Mesenteric fat pad (tissue), 1 donor: Measurements from ENCODE around the gene RET. TPM values are rescaled to one million over a fixed set of nuclear protein-coding genes. Genes with fewer than 3 reads are reported as not detected.

Experiments used
- DNase-seq: peaks from one replicate; pipeline ENCODE4 v3.0.0-alpha.2; 2020; ENCODE audit warnings: low spot score
- total RNA-seq: library from RNA; stranded (reverse); fragmentation: NEBNext Ultra II Directional; extraction: Animal tissue kit (Norgen Biotek cat#: 25700); gene quantifications from one replicate; pipeline ENCODE4 v1.2.1, GENCODE V29; 2021
- donor health status: DM: yes; HTN: yes; CAD: no.

The RET gene
- total RNA-seq, 1 donor from 2014 or later, result 0.64 TPM

- DNase-seq, result no peak
Observed at GRCh38 chr10:43106256-43107091, 29.6 kb downstream of the RET start.

GRCh38 chr10:43108951-43109350 is 32.1 kb downstream of the RET start:
- DNase-seq, result no peak

- no peak for DNase-seq
Observed at GRCh38 chr10:43109671-43110249, 32.9 kb downstream of the RET start.

GRCh38 chr10:43110338-43111071 is 33.6 kb downstream of the RET start:
- DNase-seq, result no peak

- DNase-seq, result no peak
Observed at GRCh38 chr10:43111101-43111500, 34.2 kb downstream of the RET start.

GRCh38 chr10:43111921-43112607 is 35.2 kb downstream of the RET start:
- no peak for DNase-seq

- no peak for DNase-seq
Observed at GRCh38 chr10:43112608-43112961, 35.7 kb downstream of the RET start.

- no peak for DNase-seq
Observed at GRCh38 chr10:43113201-43114087, 36.6 kb downstream of the RET start.

- DNase-seq, result no peak
Observed at GRCh38 chr10:43114088-43114742, 37.3 kb downstream of the RET start.

- no peak for DNase-seq
Observed at GRCh38 chr10:43114743-43115611, 38.1 kb downstream of the RET start.

- no peak for DNase-seq
Observed at GRCh38 chr10:43115881-43116595, 39.2 kb downstream of the RET start.

GRCh38 chr10:43116596-43116995 is 39.7 kb downstream of the RET start:
- no peak for DNase-seq

- DNase-seq, result no peak
Observed at GRCh38 chr10:43117031-43117776, 40.3 kb downstream of the RET start.

GRCh38 chr10:43117777-43118583 is 41.1 kb downstream of the RET start:
- peak; percentile 59 for DNase-seq

- DNase-seq, result peak; percentile 85
Observed at GRCh38 chr10:43118631-43119415, 42.0 kb downstream of the RET start.
